Neural cell (in vitro differentiated cells): ENCODE measurements around the gene FARP1. TPM values are rescaled to one million over a fixed set of nuclear protein-coding genes. Genes with fewer than 3 reads are reported as not detected.

ENCODE experiments used
- H2AFZ ChIP-seq: fragments of 200-600, 300-800 bp; sonication (generic), shearing (Covaris generic); 2 replicates; pipeline ENCODE4 v1.6.0; 2014; ENCODE audit warnings: low read depth, mild to moderate bottlenecking, antibody characterized with exemption, low read length, moderate library complexity
- H3F3A ChIP-seq: fragments of 200-600 bp; shearing (Covaris generic); 2 replicates; pipeline ENCODE4 v1.6.1; 2016; ENCODE audit warnings: mild to moderate bottlenecking, moderate library complexity, mixed read lengths, antibody characterized with exemption, low read length; ENCODE audit not compliant: insufficient read depth, poor library complexity, severe bottlenecking
- H3K27ac ChIP-seq: fragments of 200-600, 300-800 bp; sonication (generic), shearing (Covaris generic); 2 replicates; pipeline ENCODE4 v1.5.1; 2014; ENCODE audit warnings: mild to moderate bottlenecking, low read length, moderate library complexity
- H3K27me3 ChIP-seq: fragments of 300-800, 200-600 bp; sonication (generic), shearing (Covaris generic); 2 replicates; pipeline ENCODE4 v1.6.0; 2014; ENCODE audit warnings: mild to moderate bottlenecking, low read depth, low read length, moderate library complexity; ENCODE audit not compliant: insufficient read depth
- H3K36me3 ChIP-seq: fragments of 300-800, 200-600 bp; sonication (generic), shearing (Covaris generic); 2 replicates; pipeline ENCODE4 v1.5.1; 2014; ENCODE audit warnings: mild to moderate bottlenecking, antibody characterized with exemption, low read length, moderate library complexity; ENCODE audit not compliant: insufficient read depth
- H3K4me2 ChIP-seq: fragments of 300-800, 200-600 bp; sonication (generic), shearing (Covaris generic); 2 replicates; pipeline ENCODE4 v1.6.0; 2014; ENCODE audit warnings: mild to moderate bottlenecking, low read length
- H3K4me3 ChIP-seq: fragments of 300-800, 200-600 bp; sonication (generic), shearing (Covaris generic); 2 replicates; pipeline ENCODE4 v1.5.1; 2014; ENCODE audit warnings: mild to moderate bottlenecking, low read length, moderate library complexity
- H3K79me2 ChIP-seq: fragments of 200-600 bp; shearing (Covaris generic); replicated peaks from 2 replicates; pipeline ENCODE4 v1.6.0; 2014; ENCODE audit warnings: mild to moderate bottlenecking, low read length, moderate library complexity; ENCODE audit not compliant: insufficient read depth
- H3K9ac ChIP-seq: fragments of 300-800, 200-600 bp; sonication (generic), shearing (Covaris generic); 2 replicates; pipeline ENCODE4 v1.6.1; 2016; ENCODE audit warnings: mild to moderate bottlenecking, low read length, mixed read lengths
- H3K9me2 ChIP-seq: fragments of 200-600 bp; shearing (Covaris generic); 2 replicates; pipeline ENCODE4 v1.6.1; 2016; ENCODE audit warnings: mild to moderate bottlenecking, low read length, mixed read lengths; ENCODE audit not compliant: insufficient read depth
- H3K9me3 ChIP-seq: fragments of 200-600, 300-800 bp; sonication (generic), shearing (Covaris generic); 2 replicates; pipeline ENCODE4 v1.6.1; 2016; ENCODE audit warnings: mild to moderate bottlenecking, mixed run types, low read length, moderate library complexity, mixed read lengths
- H4K20me1 ChIP-seq: fragments of 200-600 bp; shearing (Covaris generic); 2 replicates; pipeline ENCODE4 v1.6.1; 2016; ENCODE audit warnings: mild to moderate bottlenecking, mixed run types; ENCODE audit not compliant: insufficient read depth
- EP300 ChIP-seq: fragments of 450-650 bp; conservative IDR thresholded peaks from 2 replicates; pipeline ENCODE4 v1.6.1; 2014; ENCODE audit warnings: antibody characterized with exemption, mild to moderate bottlenecking, moderate library complexity; ENCODE audit not compliant: poor library complexity, severe bottlenecking
- EZH2 ChIP-seq: fragments of 200-600, 300-800 bp; shearing (Covaris generic), sonication (generic); IDR thresholded peaks from 2 replicates; pipeline ENCODE4 v1.6.1; 2014; ENCODE audit warnings: antibody characterized with exemption, low read length, borderline replicate concordance, mild to moderate bottlenecking; ENCODE audit not compliant: insufficient read depth, poor library complexity, severe bottlenecking
- MXI1 ChIP-seq: fragments of 450-650 bp; conservative IDR thresholded peaks from 2 replicates; pipeline ENCODE4 v1.6.1; 2014; ENCODE audit warnings: antibody characterized with exemption, mild to moderate bottlenecking; ENCODE audit not compliant: poor library complexity, severe bottlenecking
- POLR2AphosphoS5 ChIP-seq: IDR thresholded peaks from 2 replicates; pipeline ENCODE4 v1.6.1; 2012
- RAD21 ChIP-seq: fragments of 450-650 bp; conservative IDR thresholded peaks from 2 replicates; pipeline ENCODE4 v1.6.1; 2014; ENCODE audit warnings: antibody characterized with exemption, mild to moderate bottlenecking, moderate library complexity
- REST ChIP-seq: IDR thresholded peaks from 2 replicates; pipeline ENCODE4 v1.6.1; 2012; ENCODE audit warnings: borderline replicate concordance
- SMC3 ChIP-seq: fragments of 450-650 bp; conservative IDR thresholded peaks from 2 replicates; pipeline ENCODE4 v1.6.1; 2014; ENCODE audit warnings: antibody characterized with exemption, mild to moderate bottlenecking, moderate library complexity; ENCODE audit not compliant: poor library complexity
- TAF1 ChIP-seq: IDR thresholded peaks from 2 replicates; pipeline ENCODE4 v1.6.1; 2012; ENCODE audit warnings: low read depth
- polyA plus RNA-seq: library from polyadenylated mRNA; depleted of rRNA; stranded (reverse); fragments of >200 nt; gene quantifications from 2 replicates; pipeline ENCODE4 v1.2.3, GENCODE V29; 2014
- TF ChIP-seq, protein P1 (sequence below): fragments of 450-650 bp; IDR thresholded peaks from 2 replicates; pipeline ENCODE4 v1.5.1; 2014; ENCODE audit warnings: antibody characterized with exemption, mild to moderate bottlenecking, moderate library complexity; ENCODE audit not compliant: poor library complexity, severe bottlenecking

Gene FARP1
- polyA plus RNA-seq, 1 donor from 2014 or later, result 19.7 TPM

- Histone ChIP-seq H3K9me3 (no peaks in the 10 kb centered on the region), H3K27me3 (no peaks in the 10 kb centered on the region), H3K4me3 (no peak overlapping the region), H2AFZ (no peak overlapping the region), H4K20me1 (no peaks in the 10 kb centered on the region), H3K36me3 (peaks cover 6% of the 10 kb centered on the region), H3K27ac (no peak overlapping the region), H3K9me2 (no peaks in the 10 kb centered on the region), H3K4me2 (no peak overlapping the region), H3K79me2 (no peaks in the 10 kb centered on the region), H3K9ac (no peak overlapping the region), H3F3A (no peaks in the 10 kb centered on the region)
- TF ChIP-seq, protein P1, sequence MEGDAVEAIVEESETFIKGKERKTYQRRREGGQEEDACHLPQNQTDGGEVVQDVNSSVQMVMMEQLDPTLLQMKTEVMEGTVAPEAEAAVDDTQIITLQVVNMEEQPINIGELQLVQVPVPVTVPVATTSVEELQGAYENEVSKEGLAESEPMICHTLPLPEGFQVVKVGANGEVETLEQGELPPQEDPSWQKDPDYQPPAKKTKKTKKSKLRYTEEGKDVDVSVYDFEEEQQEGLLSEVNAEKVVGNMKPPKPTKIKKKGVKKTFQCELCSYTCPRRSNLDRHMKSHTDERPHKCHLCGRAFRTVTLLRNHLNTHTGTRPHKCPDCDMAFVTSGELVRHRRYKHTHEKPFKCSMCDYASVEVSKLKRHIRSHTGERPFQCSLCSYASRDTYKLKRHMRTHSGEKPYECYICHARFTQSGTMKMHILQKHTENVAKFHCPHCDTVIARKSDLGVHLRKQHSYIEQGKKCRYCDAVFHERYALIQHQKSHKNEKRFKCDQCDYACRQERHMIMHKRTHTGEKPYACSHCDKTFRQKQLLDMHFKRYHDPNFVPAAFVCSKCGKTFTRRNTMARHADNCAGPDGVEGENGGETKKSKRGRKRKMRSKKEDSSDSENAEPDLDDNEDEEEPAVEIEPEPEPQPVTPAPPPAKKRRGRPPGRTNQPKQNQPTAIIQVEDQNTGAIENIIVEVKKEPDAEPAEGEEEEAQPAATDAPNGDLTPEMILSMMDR, result no peak
- TF ChIP-seq EZH2 (no peak), REST (no peak), MXI1 (no peak), TAF1 (no peak), POLR2AphosphoS5 (no peak), SMC3 (no peak), EP300 (no peak), RAD21 (no peak)
These were observed 272.6 kb downstream of the FARP1 start for GRCh38 chr13:98415326-98416070.

DNA sequence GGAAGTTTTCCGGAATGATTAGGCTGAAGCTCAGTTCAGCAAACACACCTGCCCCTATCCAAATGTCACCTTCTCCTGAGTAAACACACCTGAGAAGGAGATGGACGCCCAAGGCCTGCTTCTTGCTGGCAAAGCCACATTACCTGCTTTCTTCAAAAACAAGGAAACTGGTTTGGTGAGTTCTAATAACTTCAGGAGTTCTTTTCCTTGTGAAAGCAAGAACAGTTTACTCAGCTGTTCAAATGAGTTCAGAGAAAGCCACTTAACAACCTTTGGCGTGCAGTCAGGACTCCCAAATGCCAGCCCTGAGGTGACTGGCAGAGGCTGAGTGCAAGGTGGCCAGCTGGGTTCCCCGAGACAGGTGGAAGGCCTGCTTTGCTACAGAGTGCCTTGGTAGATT lies 273.5 kb downstream of the FARP1 start:
- H3K4me2 ChIP-seq, result no peak overlapping the region
- no peaks in the 10 kb centered on the region for H3K27me3 ChIP-seq
- no peaks in the 10 kb centered on the region for H3K9me3 ChIP-seq
- H3K36me3 ChIP-seq, result peaks cover 6% of the 10 kb centered on the region
- no peak for TF ChIP-seq SMC3
- TF ChIP-seq MXI1, result no peak
- TF ChIP-seq, protein P1, result no peak
- no peak overlapping the region for H2AFZ ChIP-seq
- no peak overlapping the region for H3K9ac ChIP-seq
- H3F3A ChIP-seq, result no peaks in the 10 kb centered on the region
- H4K20me1 ChIP-seq, result no peaks in the 10 kb centered on the region
- H3K27ac ChIP-seq, result no peak overlapping the region
- no peak overlapping the region for H3K4me3 ChIP-seq
- no peaks in the 10 kb centered on the region for H3K79me2 ChIP-seq
- H3K9me2 ChIP-seq, result no peaks in the 10 kb centered on the region
